ENCODE data around the gene HCRTR1.

GRCh38 chr1:31628931-31629556, 11.6 kb downstream of the HCRTR1 start:
- TF ChIP-seq POLR2AphosphoS5 (IDR thresholded peaks at IDR 0.05) (no peak), CTCF (IDR thresholded peaks at IDR 0.05) (no peak), POLR2A (IDR thresholded peaks at IDR 0.05) (no peak)

Data from upper lobe of left lung (tissue), 4 donors.